Measurements from ENCODE around the gene CDH3. TPM values are rescaled to one million over a fixed set of nuclear protein-coding genes. Genes with fewer than 3 reads are reported as not detected.

Gene CDH3
- total RNA-seq, result 0.08 TPM
- long read RNA-seq, result 0 reads

DNA sequence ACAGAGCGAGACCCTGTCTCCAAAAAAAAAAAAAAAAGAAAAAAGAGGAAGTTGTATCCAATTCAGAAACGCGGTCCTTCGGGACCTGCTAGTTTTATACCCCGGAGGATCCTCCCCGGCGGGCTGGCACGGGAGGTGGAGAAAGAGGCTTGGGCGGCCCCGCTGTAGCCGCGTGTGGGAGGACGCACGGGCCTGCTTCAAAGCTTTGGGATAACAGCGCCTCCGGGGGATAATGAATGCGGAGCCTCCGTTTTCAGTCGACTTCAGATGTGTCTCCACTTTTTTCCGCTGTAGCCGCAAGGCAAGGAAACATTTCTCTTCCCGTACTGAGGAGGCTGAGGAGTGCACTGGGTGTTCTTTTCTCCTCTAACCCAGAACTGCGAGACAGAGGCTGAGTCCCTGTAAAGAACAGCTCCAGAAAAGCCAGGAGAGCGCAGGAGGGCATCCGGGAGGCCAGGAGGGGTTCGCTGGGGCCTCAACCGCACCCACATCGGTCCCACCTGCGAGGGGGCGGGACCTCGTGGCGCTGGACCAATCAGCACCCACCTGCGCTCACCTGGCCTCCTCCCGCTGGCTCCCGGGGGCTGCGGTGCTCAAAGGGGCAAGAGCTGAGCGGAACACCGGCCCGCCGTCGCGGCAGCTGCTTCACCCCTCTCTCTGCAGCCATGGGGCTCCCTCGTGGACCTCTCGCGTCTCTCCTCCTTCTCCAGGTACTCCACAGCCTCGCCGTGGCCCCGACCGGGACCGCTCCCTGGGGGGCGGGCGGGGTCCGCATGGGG lies at the start of gene CDH3:
TSS of gene CDH3 (plus strand) at position 596 of the 779 bp plus-strand sequence. CDS start at position 666, 70 bp downstream.
- peaks cover 99% of the 10 kb centered on the region for H3K27me3 ChIP-seq (ENCODE audit: low read depth)
- intact Hi-C loops (cut with micrococcal nuclease), result no loop called here
- no peaks in the 10 kb centered on the region for H3K36me3 ChIP-seq
- H3K4me3 ChIP-seq, result peak within 1 kb of the TSS; percentile 19
- no peaks in the 10 kb centered on the region for H3K9me3 ChIP-seq (replicated peaks)
- DNase-seq, result no peak
- H3K4me1 ChIP-seq, result peaks cover 27% of the 10 kb centered on the region
- no peak within 1 kb of the TSS for H3K27ac ChIP-seq (replicated peaks)
- TF ChIP-seq, protein P1, sequence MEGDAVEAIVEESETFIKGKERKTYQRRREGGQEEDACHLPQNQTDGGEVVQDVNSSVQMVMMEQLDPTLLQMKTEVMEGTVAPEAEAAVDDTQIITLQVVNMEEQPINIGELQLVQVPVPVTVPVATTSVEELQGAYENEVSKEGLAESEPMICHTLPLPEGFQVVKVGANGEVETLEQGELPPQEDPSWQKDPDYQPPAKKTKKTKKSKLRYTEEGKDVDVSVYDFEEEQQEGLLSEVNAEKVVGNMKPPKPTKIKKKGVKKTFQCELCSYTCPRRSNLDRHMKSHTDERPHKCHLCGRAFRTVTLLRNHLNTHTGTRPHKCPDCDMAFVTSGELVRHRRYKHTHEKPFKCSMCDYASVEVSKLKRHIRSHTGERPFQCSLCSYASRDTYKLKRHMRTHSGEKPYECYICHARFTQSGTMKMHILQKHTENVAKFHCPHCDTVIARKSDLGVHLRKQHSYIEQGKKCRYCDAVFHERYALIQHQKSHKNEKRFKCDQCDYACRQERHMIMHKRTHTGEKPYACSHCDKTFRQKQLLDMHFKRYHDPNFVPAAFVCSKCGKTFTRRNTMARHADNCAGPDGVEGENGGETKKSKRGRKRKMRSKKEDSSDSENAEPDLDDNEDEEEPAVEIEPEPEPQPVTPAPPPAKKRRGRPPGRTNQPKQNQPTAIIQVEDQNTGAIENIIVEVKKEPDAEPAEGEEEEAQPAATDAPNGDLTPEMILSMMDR (IDR thresholded peaks at IDR 0.05; ENCODE audit: borderline replicate concordance), result no peak

DNA sequence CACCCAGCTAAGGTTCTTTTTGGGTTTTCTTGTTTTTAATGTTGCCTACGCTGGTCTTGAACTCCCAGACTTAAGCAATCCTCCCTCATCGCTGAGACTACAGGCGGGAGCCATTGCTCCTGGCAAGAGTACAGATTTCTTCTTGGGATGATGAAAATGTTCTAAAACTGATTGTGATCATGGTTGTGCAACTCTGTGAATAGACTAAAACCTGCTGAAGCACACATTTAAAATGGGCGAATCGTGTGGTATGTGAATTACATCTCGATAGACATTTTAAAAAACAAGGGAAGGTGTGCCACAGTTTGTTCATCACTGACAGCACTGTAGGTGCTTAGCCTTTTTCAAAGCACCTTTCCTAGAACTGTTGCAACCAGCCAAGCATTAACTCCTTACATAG lies 48.8 kb upstream of the CDH3 start:
- Histone ChIP-seq H3K27me3 (ENCODE audit: low read depth) (no peaks in the 10 kb centered on the region), H3K27ac (replicated peaks) (no peak overlapping the region), H3K4me1 (no peaks in the 10 kb centered on the region), H3K9me3 (replicated peaks) (peaks cover 7% of the 10 kb centered on the region), H3K36me3 (no peaks in the 10 kb centered on the region), H3K4me3 (no peak overlapping the region)
- TF ChIP-seq, protein P1 (IDR thresholded peaks at IDR 0.05; ENCODE audit: borderline replicate concordance), result no peak
- DNase-seq, result no peak
- intact Hi-C loops (cut with micrococcal nuclease), result no loop called here

DNA sequence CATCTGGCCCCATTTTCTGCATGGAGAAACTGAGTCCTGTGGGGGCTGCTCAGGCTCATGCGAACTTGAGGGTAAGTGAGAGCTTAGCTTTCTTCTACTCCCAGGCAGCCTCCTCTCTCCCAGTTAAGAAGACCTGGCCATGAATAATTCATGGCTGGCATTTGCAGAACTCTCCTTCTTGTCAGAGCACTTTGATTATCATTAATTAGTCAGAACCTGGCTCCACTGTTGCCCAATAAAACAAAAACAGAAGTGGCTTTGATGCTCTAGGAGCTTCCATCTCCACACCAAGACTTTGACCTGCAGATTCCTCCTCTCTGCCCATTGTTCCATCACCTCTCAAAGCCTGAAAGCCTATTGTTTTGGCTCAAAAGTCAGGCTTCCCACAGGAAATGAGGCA lies 45.5 kb upstream of the CDH3 start:
- TF ChIP-seq, protein P1 (IDR thresholded peaks at IDR 0.05; ENCODE audit: borderline replicate concordance), result no peak
- no peak for DNase-seq
- Histone ChIP-seq H3K27ac (replicated peaks) (no peak overlapping the region), H3K4me3 (no peak overlapping the region), H3K9me3 (replicated peaks) (peaks cover 8% of the 10 kb centered on the region), H3K4me1 (no peaks in the 10 kb centered on the region), H3K36me3 (no peaks in the 10 kb centered on the region), H3K27me3 (ENCODE audit: low read depth) (no peaks in the 10 kb centered on the region)
- intact Hi-C loops (cut with micrococcal nuclease), result no loop called here

DNA sequence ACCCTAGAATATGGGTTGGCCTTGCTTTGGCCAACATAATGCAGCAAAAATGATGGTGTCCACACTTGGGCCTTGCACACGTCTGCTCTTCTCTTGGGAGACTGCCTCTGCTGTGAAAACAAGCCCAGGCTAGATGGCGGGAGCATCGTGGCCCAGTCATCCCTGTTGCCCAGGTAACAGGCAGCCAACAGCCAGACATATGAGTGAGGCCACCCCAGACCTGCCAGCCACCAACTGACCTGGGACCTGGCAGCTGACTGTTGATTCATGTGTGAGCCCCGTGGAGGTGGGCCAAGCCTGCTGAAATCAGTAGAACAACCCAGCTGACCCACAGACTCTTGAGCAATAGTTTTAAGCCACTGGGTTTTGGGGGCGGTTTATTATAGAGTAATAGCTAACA lies 39.4 kb upstream of the CDH3 start:
- Histone ChIP-seq H3K27ac (replicated peaks) (no peak overlapping the region), H3K27me3 (ENCODE audit: low read depth) (no peaks in the 10 kb centered on the region), H3K4me3 (no peak overlapping the region), H3K4me1 (no peaks in the 10 kb centered on the region), H3K36me3 (no peaks in the 10 kb centered on the region), H3K9me3 (replicated peaks) (peaks cover 8% of the 10 kb centered on the region)
- intact Hi-C loops (cut with micrococcal nuclease), result no loop called here
- TF ChIP-seq, protein P1 (IDR thresholded peaks at IDR 0.05; ENCODE audit: borderline replicate concordance), result no peak
- no peak for DNase-seq

DNA sequence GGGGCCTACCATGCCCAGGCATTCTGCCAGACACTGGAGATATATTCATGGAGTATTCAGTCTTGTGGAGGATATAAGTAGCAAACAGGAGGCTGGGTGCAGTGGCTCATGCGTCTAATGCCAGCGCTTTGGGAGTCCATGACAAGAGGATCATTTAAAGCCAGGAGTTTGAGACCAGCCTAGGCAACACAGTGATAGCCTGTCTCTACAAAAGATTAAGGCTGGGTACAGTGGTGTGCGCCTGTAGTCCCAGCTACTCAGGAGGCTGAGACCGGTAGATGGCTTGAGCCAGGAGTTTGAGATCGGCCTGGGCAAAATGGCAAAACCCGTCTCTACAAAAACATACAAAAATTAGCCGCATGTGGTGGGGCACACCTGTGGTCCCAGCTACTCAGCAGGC lies 37.7 kb upstream of the CDH3 start:
- H3K9me3 ChIP-seq (replicated peaks), result peaks cover 8% of the 10 kb centered on the region
- DNase-seq, result no peak
- no peak overlapping the region for H3K4me3 ChIP-seq
- H3K4me1 ChIP-seq, result no peaks in the 10 kb centered on the region
- TF ChIP-seq, protein P1 (IDR thresholded peaks at IDR 0.05; ENCODE audit: borderline replicate concordance), result no peak
- H3K36me3 ChIP-seq, result no peaks in the 10 kb centered on the region
- H3K27ac ChIP-seq (replicated peaks), result no peak overlapping the region
- intact Hi-C loops (cut with micrococcal nuclease), result no loop called here
- H3K27me3 ChIP-seq (ENCODE audit: low read depth), result no peaks in the 10 kb centered on the region

All from left ventricle myocardium inferior (tissue), 1 donor.